ENCODE results near the gene PSENEN.

The PSENEN gene

DNA sequence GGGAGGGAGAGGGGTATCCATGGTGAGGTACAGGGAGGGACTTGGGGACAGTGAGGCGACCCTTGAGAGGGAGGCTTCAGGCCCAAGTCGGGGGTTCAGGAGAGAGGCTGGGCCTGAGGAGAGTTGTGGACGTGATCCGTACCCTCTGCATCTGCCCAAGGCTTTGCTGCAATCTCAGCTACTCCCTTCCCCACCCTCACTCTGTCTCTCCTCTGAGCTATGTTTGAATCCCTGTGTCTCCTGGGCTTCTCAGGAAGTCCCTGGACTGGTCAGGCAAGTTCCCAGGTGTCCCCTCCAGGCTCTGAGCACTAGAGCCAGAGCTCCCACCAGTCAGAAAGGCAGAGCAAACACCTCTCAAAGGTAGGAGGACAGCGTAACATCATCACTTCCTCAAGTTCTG lies 4.7 kb downstream of the PSENEN start:
- no peak for DNase-seq

DNA sequence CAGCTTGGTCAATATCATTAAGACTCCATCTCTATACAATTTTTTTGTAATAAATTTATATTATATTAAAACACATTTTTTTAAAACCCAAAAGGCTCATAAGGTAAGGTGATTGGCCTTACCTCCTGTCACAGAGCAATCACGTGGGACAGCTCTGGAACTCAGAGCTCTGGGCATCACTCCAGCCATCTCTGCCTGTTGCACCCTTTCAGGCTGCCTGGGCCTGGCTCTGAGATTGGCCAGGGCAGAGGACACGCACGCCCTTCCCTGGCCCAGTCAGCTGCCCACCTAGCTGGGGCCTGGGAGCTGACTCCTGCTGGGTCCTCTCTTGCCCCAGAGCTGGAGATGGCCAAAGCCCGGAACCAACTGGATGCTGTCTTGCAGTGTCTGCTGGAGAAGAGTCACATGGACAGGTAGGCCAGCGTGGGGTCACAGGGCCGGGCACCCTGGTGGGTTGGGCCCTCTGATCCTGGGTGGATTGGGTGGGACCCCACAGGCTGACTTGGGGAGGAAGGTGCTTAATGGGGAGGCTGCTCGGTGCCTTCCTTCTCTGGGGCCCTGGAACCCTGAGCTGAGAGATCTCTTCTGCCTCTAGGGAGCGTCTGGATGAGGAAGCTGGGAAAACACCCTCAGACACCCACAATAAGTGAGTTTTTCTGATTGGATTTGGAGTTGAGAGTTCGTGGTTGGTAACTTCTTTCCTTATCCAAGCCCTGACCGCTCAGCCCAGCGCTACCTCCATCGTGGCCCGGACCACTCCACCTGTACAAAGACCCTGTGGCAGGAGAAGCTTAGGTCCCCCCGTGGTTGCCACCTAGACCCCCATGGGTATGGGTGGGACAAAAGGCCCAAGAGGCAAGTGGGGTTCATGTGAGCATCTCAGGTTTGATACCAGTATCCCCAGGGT lies 6.6 kb downstream of the PSENEN start:
- no peak for DNase-seq

DNA sequence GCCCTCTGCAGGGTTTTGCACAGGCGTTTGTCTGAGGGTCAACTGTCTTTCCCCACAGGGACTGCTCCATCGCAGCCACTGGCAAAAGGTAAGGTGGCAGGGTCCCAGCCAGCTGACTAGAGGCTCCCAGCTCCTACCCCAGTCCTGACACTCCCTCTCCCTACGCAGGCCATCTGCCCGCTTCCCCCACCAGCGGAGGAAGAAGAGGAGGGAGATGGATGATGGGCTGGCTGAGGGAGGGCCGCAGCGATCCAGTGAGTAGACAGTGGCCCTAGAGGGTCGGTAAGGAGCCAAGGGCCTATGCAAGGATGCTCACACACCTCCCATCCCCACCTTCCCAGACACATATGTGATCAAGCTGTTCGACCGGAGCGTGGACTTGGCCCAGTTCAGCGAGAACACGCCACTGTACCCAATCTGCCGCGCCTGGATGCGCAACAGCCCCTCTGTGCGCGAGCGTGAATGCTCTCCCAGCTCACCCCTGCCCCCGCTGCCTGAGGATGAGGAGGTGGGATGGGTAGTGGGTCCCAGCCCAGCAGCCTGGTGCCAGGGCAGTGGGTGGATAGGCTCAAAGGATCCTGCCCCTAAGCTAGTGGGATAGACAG lies 7.4 kb downstream of the PSENEN start:
- DNase-seq: no peak

DNA sequence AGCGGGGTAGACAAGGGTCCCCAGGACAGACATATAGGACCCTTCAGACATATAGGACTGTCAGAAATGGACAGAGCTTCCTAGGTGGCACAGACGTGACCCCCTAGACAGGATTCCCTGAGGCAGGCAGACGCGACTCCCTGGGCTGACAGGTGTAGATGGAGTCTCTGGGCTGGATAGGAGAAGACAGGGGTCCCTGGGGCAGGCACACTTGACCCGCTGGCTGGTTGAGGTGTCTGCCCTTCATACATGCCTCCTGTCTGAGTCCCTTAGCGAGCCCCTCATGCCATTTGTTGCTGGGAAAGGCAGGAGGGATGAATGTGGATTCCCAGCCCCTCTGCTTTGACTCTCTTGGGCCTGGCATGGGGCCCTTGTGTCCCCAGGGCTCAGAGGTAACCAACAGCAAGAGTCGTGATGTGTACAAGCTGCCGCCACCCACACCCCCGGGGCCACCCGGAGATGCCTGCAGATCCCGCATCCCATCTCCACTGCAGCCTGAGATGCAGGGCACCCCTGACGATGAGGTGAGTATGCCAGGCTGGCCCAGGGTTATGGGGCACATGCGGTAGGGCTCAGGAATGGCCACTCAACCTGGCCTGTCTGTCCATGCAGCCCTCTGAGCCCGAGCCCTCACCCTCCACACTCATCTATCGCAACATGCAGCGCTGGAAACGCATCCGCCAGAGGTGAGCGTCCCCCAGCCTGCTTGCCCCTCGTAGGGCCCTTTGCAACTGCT lies 8.4 kb downstream of the PSENEN start:
- DNase-seq: no peak

DNA sequence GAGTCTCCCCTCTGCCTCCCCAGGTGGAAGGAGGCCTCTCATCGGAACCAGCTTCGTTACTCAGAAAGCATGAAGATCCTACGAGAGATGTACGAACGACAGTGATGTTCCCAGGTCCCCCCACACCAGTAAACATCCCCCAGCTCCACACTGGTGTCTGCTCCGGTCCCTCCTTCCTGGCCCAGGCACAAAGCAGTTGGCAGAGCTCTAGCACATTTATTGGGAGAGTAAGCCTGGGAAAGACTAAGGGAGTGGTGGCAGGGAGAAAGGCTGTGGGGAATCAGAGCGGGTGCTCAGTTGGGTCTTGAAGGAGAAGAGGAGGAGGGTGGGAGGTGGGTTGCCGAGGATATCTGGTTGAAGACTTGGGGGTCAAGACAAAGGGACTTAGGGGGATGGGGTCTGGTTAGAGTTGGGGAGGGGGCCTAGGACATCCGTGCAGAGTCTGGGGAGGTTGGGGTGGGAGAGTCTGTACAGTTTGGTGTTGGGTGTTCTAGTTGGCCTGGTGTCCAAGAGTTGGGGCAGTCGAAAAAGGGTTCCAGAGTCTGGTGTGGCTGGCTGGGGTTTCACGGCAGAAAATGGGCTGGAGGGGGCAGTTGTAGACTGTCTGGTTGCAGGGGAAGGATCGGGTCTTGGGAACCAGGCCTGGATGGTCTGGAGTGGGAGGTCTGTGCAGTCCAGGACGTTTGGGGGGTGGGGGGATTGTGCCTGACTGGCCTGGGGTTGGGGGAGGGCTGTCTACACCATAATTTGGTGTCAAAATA lies 9.1 kb downstream of the PSENEN start:
- DNase-seq: no peak

DNA sequence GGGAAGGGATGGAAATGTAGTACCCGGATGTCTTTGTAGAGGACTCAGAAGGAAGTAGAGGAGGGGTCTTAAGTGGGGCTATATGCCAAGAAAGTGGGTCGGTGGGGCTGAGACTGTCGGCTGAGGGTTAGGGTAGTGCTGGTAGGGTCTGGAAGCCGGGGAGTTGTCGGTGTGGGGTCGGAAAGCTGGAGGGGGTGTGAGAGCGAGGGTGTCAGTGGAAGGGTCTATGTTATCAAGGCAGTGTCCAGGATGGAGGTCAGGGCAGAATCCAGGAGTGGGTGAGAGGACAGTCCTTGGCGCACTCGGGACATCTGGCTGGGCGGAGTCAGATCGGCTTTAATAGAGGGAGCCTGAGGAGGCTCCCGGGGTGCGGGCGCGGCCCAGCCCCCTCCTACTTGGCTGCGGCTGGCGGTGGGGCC lies 9.7 kb downstream of the PSENEN start:
- no peak for DNase-seq

DNA sequence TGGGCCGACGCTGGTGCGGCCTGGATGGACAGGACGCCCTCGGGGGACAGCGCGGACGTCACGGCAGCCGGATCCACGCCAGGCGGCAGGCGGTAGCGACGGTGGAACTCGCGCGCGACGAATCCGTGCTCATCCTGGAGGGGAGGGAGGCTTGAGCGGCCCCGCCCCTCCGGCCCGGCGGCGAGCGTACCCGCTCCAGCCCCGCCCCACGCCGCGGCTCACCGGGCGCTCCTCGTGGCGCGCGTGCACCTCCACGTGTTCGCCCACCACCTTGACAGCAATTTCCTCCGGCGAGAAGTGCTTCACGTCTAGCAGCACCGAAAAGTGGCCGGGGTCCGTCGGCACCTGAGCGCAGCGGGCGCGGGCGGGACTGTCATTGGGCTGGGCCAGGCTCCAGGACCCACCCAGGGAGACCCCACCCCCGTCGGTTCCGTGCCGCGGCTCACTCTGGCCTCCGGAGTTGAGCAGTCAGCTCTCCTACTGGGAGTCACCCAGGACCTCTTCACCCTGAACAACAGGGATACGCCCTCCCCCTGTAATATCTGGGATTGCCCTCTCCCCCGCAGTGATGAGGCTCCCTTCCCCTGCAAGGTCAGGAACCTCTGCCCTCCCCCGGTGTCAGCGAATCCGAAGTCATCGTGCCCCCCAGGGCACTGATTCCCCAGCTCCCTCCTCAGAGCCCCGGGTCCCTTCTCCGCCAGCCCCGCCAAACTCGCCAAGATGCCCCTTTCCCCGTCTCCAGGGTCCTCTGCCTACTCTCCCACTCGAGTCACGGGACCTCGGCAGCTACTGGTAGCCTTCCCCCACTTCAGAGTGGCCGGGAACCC lies 10.3 kb downstream of the PSENEN start:
- DNase-seq: no peak

DNA sequence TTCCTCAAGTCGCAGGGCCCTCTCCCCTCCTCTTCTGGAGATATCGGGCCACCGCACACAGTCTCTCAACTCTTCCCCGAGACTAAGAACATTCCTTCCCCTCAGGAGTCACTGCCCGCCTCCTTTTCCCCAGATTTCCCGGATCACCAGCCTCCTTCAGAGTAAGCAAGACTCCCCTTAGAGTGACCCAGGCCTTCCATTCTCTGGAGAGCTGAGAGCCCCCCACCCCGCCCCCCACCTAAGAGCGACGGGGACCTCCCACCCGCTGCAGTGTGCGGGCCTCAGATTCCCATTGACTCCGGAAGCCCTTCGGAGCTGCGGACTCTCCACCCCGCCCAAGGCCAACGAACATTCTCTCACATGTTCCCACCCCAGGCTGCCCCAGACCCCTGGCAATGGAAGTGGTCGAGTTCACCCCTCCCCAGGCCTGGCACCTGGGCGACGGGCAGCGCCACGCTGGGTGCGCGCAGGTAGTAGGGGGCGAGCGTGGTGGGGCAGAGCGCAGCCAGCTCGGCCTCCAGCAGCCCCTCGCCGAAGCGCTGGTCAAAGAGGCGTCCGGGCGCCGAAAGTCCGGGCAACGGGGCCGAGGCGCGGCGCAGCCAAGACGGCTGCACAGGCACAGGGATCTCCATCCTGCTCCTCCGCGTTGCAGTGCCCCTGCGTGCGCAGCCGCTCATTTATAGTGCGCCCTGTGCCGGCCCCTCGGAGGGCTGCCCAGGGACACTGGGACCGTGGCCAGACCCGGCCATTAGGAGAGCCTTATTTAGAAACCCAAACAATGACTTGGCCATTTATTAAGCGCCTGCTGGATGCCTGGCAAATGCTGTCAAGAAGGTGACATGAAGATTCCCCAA lies 11.2 kb downstream of the PSENEN start, which contains the start of gene HSPB6:
HSPB6 (minus strand) TSS at position 653 of the 854 bp plus-strand sequence; CDS start at position 632, 21 bp downstream.
- peak in 24 of 58 donors; percentile 13 to 52 (median 26) for DNase-seq

DNA sequence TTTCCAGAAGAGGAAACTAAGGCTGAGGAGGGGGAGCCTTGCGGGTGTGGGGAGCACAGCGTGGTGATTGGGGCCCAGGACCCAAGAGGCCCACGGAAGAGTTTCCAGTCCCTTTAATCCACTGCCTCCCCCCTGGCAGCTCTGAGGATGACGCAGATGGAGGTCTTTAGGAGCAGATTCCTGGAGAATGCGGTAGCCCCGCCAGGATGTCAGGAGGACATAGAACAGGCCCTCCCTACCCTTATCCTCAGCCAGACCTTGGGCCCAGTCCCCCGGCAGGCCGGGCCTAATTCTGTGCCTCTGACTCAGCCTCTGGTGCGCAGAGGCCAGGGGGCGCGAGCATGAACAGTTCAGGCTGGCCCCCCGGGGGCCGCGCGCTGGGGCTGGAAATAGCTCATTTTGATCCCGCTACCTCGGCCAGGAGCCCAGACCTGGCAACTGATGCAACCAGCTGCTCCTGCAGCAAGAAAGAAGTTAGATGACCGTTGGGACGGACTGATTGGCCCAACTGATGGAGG lies 11.8 kb downstream of the PSENEN start:
- DNase-seq: peak in 32 of 58 donors; percentile 52 to 85 (median 72)

DNA sequence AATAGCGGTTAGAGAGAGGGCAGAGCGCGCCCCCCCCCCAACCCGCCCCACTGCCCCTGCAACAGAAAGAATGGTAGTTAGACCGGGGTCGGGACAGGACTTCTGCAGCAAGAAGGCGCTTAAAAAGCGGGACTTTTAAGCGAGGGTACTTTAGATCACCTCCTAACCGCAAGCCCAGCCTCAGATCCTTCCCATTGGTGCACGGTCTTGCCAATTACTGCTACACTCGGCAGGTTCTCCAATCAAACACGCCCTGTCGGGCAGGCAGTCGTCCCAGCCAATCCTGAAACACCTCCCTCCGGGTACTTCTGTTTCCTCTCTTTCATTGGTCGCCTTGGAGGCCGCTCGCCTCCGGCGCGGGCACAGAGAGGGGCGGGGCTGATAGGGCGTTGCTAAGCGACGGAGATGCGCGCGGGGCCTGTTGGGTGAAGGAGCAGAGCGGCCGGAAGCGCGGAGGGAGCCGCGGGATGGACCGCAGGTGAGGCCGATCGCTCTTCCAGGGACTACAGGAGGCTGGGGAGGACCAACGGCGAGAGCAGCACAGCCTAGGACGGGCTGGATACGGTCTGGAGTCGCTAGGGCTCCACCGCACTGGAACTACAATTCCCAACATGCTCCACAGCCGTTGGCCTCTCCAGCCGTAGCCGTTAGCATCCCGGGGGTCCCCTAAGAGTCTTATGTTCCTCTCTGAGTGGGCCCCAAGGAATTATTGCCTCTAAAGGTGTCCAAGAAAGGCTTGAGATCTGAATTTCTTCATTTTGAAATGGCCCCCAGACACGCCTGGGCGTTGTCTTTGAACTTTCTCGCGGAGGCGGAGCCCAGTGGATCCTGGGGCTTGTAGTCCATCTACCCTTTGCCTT lies 12.5 kb downstream of the PSENEN start, which contains the start of gene PROSER3:
PROSER3 (plus strand) TSS at position 428 of the 860 bp plus-strand sequence; CDS start at position 468, 40 bp downstream.
- peak; percentile 71 to 99 (median 98) for DNase-seq

DNA sequence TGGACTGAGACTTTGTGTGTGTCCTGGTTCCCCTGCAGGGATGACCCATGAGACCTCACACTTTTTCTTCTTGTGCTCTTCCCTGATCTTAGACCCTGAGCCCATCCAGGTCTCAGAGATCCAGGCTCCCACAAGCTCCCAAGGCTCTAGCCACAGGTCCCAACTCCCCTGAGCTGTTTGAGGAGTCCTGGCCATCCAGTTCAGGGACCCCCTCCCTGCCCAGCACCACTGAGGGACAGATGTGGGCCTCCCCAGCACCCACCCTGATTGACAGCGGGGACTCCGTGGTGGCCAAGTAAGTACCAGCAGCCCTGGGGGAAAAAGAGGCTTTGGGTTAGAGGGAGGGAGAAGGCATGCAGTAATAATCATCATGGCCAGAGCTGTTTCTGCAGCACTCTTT lies 14.2 kb downstream of the PSENEN start:
- DNase-seq: no peak

DNA sequence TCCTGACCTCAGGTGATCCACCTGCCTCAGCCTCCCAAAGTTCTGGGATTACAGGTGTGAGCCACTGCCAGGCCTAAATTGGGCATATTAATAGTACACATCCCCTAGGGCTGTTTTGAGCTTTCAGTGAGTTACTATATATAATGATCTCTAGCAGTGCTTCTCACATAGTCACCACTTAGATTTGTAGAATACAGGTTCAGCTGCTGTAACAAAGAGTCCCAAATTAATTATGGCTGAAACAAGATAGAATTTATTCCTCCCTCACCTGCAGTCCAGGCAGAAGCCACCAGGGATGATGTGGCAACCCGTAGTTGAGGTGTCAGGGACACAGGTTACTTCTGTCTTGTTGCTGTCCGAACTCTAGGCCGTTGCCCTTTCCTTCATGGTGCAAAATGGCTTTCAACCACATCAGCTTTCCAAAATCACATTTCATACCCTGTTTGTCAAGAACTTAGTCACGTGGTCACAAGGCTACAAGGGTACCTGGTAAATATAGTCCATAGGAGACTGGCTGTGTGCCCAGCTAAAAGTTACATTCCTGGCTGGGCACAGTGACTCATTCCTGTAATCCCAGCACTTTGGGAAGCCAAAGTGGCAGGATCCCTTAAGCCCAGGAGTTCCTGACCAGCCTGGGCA lies 15.4 kb downstream of the PSENEN start:
- no peak for DNase-seq

DNA sequence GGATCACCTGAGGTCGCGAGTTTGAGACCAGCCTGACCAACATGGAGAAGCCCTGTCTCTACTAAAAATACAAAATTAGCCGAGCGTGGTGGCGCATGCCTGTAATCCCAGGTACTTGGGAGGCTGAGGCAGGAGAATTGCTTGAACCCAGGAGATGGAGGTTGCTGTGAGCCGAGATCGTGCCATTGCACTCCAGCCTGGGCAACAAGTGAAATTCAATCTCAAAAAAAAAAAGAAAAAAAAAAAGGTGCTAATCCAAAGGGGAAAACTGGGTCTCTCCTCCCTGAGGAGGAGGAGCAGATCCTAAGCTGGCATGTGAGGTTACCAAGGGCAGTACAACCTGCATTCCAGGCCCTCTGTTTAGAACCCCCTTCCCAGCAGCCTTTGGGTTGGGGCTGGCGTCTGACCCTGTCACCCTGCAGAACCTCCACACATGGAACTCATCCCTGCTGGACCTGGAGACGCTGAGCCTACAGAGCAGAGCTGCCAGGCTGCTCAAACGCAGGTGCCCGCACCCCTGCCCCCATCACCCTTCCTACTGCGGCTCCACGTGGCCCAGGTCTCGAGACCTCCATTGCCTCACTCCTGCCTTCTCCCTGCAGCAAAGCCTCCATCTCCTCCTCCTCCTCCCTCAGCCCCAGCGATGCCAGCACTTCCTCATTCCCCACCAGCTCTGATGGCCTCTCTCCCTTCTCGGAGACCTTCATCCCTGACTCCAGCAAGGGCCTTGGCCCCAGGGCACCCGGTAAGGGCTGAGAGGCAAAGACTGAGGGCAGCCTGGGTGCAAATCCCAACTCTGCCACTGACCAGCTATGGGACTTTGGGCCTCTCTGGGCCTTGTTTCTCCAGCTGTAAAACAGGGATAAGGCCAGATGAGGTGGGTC lies 19.2 kb downstream of the PSENEN start:
- DNase-seq: no peak

DNA sequence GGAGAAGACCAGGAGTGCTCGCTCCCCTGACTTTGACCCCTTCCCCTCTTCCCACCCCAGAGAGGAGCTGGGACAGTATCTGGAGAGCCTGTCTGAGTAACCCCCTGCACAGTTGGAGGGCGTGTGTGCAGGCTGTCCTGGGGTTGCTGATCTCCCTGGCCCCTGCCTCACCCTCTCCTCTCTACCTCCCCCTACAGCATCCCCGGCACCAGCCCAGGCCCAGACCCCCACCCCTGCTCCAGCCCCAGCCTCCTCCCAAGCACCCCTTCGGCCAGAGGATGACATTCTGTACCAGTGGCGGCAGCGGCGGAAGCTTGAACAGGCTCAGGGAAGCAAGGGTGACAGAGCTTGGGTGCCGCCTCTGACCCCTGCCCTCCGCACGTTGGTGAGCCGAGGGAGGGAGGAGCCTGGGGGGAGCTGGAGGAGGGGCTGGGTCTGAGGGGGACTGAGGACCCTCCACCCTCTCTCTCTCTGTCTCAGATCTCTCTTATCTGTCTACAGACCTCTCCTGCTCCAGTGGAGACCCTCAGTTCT lies 21.2 kb downstream of the PSENEN start:
- no peak for DNase-seq

DNA sequence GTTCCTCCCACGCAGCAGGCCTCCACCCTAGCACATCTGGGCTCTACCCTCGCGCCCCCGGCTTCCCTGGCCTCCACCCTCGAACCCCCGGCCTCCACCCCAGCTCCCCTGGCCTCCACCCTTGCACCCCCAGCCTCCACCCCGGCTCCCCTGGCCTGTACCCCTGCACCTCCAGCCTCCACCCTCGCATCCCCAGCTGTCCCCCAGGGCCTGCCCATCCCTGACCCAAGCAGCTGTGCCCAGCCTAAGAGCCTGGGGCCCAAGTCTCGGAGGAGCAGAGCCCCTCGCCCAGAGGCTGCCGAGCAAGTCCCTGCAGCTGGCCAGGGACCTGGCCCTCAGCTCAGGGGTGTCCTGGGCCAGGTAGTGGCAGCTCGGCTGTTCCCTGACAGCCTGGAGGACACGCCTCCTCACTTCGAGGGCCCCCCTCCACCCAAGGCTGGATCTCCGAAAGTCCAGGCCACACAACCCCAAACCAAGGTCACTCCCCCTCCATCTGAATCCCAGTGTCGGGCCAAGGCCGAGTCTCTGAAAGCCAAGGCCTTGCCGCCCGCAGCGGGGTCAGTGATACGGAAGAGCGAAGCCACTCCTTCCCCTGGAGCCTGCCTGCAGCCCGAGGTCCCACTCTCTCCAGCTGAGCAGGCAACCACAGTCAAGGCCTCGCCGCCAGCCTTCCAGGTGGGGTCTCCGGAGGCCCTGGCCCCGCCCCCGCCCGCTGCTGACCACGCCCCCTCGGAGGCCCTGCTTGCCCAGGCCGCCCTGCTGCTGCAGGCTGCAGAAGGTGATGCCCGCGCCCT lies 22.0 kb downstream of the PSENEN start:
- no peak for DNase-seq
